ENCODE measurements around the gene SRPK1.

- TF ChIP-seq CTCF (conservative IDR thresholded peaks at IDR 0.05; ENCODE audit: low read depth, low read length): no peak
- no peak for TF ChIP-seq EZH2phosphoT487 (IDR thresholded peaks at IDR 0.05; ENCODE audit: borderline replicate concordance, low read length)
- no peak for TF ChIP-seq EZH2 (IDR thresholded peaks at IDR 0.05; ENCODE audit: low read length, unreplicated experiment)
Measured at GRCh38 chr6:35811699-35811995, 109.3 kb downstream of the SRPK1 start.

All from PC-3 (cell line).